ENCODE data around the gene GRIK3. TPM values are rescaled to one million over a fixed set of nuclear protein-coding genes. Genes with fewer than 3 reads are reported as not detected.

GRIK3 gene
- total RNA-seq, 1 donor from 2014 or later: 0.27 TPM

DNA sequence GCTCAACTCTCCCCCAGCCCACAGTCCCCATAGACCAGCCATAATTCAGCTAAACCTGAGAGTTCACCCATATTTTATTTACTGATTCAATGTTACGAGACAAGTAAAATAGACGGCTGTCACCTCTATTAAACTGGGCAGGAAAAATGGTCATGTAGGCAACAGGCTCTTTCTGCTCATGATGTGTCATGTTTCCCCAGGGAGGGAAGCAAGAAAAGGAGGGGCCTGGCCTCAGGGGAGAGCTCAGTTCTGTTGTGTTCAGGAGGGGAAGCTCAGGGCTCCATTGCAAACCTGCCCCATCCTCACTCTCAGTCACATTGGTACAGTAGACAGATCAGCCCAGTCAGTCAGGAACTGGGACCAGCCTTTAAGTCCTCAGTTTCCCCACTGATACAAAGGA, 12.8 kb downstream of the GRIK3 start:
- DNase-seq: no peak
- ATAC-seq: no peak
- H3K27ac ChIP-seq: no peak overlapping the region
- H3K9me3 ChIP-seq: no peaks in the 10 kb centered on the region
- no peak overlapping the region for H3K4me3 ChIP-seq
- H3K4me1 ChIP-seq: no peaks in the 10 kb centered on the region
- no peaks in the 10 kb centered on the region for H3K36me3 ChIP-seq
- peaks cover 38% of the 10 kb centered on the region for H3K27me3 ChIP-seq (ENCODE audit: low read depth)
- TF ChIP-seq, protein P1, sequence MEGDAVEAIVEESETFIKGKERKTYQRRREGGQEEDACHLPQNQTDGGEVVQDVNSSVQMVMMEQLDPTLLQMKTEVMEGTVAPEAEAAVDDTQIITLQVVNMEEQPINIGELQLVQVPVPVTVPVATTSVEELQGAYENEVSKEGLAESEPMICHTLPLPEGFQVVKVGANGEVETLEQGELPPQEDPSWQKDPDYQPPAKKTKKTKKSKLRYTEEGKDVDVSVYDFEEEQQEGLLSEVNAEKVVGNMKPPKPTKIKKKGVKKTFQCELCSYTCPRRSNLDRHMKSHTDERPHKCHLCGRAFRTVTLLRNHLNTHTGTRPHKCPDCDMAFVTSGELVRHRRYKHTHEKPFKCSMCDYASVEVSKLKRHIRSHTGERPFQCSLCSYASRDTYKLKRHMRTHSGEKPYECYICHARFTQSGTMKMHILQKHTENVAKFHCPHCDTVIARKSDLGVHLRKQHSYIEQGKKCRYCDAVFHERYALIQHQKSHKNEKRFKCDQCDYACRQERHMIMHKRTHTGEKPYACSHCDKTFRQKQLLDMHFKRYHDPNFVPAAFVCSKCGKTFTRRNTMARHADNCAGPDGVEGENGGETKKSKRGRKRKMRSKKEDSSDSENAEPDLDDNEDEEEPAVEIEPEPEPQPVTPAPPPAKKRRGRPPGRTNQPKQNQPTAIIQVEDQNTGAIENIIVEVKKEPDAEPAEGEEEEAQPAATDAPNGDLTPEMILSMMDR (IDR thresholded peaks at IDR 0.05): no peak
- intact Hi-C loops (cut with DNase I): no loop called here

DNA sequence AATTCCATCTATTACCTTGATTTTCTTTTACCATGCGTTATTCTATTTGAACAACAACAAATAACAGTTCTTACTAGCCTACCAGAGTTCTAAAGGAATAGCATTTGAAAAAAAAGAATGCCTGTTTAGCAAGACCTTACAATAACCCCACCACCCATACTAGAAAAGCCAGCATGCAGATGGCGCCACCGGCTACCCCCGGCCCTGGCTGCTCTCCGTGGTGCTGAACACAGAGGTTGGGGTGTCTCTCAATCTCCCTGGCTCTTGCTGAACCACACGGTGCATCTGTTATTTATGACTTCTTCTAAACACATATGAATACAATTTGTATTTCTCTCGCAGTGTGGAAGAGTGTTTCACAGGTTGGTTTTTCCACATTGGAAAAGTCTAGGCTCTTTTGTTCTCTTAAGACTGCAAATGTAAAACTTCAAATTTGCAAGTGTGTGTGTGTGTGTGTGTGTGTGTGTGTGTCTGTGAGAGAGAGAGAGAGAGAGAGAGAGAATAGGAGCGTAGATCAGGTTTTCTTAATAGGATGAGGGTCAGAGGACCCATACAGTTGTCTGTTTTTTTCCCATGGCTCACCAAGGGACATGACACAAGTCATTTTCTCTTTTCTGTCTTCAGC, 13.6 kb downstream of the GRIK3 start:
- no peak for ATAC-seq
- no peaks in the 10 kb centered on the region for H3K9me3 ChIP-seq

DNA sequence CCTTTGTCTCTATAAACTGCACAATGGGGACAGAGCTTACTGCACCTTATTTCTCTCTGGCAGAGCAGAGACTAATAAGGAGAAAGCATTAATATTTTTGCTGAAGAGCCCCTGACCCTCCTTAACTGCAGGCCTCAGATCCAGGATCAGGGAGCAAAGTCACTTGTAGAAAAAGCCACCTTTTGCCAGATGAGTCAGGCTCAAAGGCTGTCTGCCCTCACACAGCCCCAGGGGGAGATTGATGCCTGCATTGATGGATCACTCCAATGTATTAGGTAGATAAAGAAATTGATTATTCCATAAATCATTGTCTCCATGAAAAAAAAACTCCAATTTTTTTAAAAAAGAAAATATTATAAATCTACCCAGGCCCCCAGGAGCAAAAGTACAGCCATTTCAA, 15.8 kb downstream of the GRIK3 start:
- Histone ChIP-seq H3K4me1 (no peaks in the 10 kb centered on the region), H3K4me3 (no peak overlapping the region), H3K36me3 (no peaks in the 10 kb centered on the region), H3K27me3 (ENCODE audit: low read depth) (peaks cover 23% of the 10 kb centered on the region), H3K9me3 (no peaks in the 10 kb centered on the region), H3K27ac (no peak overlapping the region)
- no peak for ATAC-seq
- DNase-seq: no peak
- intact Hi-C loops (cut with DNase I): no loop called here
- TF ChIP-seq, protein P1 (IDR thresholded peaks at IDR 0.05): no peak

More for the DNA sequence above, 13.6 kb downstream of the GRIK3 start:
- intact Hi-C loops (cut with DNase I): no loop called here
- Histone ChIP-seq H3K4me3 (no peak overlapping the region), H3K4me1 (no peaks in the 10 kb centered on the region), H3K36me3 (no peaks in the 10 kb centered on the region), H3K27me3 (ENCODE audit: low read depth) (peaks cover 37% of the 10 kb centered on the region), H3K27ac (no peak overlapping the region)
- no peak for DNase-seq
- TF ChIP-seq, protein P1 (IDR thresholded peaks at IDR 0.05): no peak

DNA sequence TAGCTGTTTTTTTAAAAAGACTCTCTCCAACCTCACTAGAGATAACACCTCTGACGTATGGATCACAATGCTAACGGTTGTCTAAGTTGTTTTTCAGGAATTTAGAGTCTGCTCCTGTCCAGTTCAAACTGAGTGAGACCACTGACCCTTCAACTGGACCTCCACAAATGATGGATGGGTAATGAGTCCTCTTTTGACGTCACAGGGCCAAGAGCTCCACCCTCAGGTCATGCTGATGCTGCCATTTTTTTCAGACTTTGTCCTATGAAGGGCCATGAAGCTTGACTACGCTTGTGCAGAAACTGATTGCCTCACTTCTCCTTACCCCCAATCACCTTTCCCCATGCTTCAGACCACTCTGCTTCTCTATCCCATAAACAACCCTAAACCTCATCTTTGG, 16.6 kb downstream of the GRIK3 start:
- H3K36me3 ChIP-seq: no peaks in the 10 kb centered on the region
- no peaks in the 10 kb centered on the region for H3K9me3 ChIP-seq
- intact Hi-C loops (cut with DNase I): no loop called here
- DNase-seq: no peak
- H3K4me3 ChIP-seq: no peak overlapping the region
- ATAC-seq: no peak
- TF ChIP-seq, protein P1 (IDR thresholded peaks at IDR 0.05): no peak
- no peaks in the 10 kb centered on the region for H3K4me1 ChIP-seq
- H3K27ac ChIP-seq: no peak overlapping the region
- H3K27me3 ChIP-seq (ENCODE audit: low read depth): peaks cover 19% of the 10 kb centered on the region

DNA sequence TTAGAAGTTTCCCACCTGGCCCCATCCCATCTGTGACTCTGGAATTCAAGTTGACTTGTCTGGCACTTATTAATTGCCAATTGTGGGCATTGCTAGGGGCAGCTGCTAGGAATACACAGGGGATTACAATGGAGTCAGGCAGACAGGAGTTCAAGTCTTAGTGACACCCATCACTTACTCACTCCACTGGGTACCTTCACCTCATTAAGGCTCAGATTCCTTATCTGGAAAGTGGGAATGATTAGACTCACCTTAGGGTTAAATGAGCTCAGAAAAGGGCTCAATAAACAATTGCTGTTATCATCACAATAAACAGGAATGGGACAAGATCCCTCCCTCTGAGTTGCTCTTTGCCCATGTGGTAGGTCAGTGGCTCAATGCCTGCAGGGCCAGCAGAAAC, 18.2 kb downstream of the GRIK3 start:
- ATAC-seq (no peak), DNase-seq (no peak)
- intact Hi-C loops (cut with DNase I): no loop called here
- TF ChIP-seq, protein P1 (IDR thresholded peaks at IDR 0.05): no peak
- Histone ChIP-seq H3K36me3 (no peaks in the 10 kb centered on the region), H3K4me1 (no peaks in the 10 kb centered on the region), H3K4me3 (no peak overlapping the region), H3K27me3 (ENCODE audit: low read depth) (peaks cover 12% of the 10 kb centered on the region), H3K27ac (no peak overlapping the region), H3K9me3 (no peaks in the 10 kb centered on the region)

All from lower lobe of right lung (tissue), 2 donors.